Frontal cortex (tissue), 4 donors: ENCODE measurements around the gene GPR132. TPM values are rescaled to one million over a fixed set of nuclear protein-coding genes. Genes with fewer than 3 reads are reported as not detected.
"Not testable (repeated sequence)": the region's sequence is repeated elsewhere in the genome, so short reads cannot be mapped to it uniquely, and the experiment has no call there.

Source experiments
- DNase-seq, 2 donors: peaks; one replicate each; pipeline ENCODE4 v3.0.0; 2012; ENCODE audit warnings: low spot score in 2 of 2
- FAIRE-seq: peaks from 2 replicates; lab custom pipeline; 2012; peaks lifted over from hg19 to GRCh38; lab: Jason Lieb, UNC
- total RNA-seq: library from RNA; depleted of rRNA; stranded (reverse); fragments of >200 nt; gene quantifications from one replicate; pipeline ENCODE4 v1.2.3, GENCODE V29; 2014
- donor health status: control.
- donor health status: control.
- donor health status: control.

Gene GPR132
- total RNA-seq, 1 donor from 2014 or later = 1.2 TPM

DNA sequence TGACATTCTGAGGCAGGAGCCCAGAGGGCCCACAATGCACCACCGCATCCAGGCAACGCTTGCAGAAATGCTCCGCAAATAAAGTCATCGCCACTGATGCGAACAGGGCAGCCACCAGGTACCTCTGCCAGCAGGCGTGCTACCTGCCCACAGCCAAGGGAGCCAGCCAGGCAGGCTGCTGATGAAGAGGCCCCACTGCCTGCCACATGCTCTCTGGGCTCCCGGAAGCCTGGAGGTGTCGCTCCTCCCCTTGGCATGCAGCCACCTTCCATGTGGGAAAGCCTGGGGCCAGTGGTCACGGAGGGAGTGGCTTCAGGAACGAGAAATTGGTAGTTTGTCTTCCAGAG lies 14.7 kb downstream of the GPR132 start:
- FAIRE-seq (no peak), DNase-seq (peak in 1 of 2 donors; percentile 18)

DNA sequence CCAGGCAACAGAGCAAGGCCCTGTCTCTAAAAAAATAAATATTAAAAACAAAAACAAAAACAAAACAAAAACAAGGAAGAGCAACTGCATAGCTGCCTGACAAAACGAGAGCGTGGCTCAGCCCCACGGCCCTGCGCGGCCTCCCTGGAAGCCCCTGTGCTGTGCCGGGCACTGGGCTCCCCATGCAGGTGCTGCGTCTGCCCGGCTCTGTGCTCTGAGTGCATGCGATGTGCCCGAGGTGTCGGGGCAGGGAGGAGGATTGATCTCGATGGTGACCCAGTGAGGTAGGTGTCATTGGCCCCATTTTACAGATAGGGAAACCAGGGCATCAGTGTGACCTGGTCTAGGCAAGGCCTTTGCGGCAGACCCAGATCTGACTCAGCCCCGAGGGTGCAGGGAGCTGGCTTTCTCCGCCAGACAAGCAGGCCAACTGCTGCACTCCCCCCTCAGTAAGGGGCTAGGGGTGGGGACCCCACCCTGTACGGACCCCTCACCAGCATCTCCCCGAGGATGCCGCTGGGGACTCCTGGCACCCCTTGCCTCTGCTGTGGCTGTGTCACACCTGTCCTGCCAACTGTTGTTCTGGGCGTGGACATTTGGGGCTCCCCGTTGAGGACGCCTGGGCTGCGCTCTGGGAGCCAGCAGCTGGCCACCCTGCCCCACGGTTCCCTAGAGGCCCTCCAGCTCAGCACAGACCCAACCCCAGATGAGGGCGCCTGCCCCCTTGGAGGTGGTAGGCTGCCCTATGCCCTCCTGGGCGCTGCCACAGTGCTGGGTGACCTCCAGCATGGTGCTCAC lies 15.3 kb downstream of the GPR132 start:
- no peak for FAIRE-seq
- peak in 1 of 2 donors; percentile 12 for DNase-seq

DNA sequence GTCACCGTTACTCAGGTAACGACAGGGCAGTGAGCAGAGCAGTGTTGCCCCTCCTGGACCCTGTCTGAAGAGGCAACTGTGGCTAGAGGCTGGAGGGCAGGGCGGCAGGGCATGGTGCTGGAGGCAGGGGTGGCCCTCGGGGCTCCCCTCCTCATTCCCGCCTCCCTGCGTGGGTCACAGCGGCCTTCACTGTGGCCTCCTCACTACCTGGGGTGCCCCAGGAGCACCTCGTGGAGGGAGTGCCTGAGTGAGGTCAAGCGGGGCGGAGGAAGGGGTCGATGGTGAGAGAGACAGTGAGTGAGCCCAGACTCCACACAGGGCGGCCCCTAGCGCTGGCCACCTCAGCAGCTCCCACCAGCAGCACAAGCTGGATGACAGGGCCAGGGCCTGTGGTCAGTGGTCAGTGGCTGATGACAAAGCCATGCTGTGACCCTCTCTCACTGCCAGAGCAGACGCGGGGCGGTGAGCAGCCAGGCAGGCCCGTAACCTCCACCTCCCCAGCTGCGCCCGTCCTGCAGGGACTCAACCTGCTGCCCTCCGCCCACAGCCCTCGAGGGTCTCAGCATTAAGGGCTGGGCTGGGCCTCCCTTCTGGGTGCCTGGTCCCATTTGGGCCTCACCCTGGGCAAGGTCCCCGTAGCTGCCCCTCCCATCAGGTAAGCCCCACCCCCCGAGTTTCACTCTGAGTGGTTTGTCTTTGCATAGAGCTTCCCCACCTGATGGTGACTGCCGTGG lies 17.8 kb downstream of the GPR132 start:
- no peak for FAIRE-seq

DNA sequence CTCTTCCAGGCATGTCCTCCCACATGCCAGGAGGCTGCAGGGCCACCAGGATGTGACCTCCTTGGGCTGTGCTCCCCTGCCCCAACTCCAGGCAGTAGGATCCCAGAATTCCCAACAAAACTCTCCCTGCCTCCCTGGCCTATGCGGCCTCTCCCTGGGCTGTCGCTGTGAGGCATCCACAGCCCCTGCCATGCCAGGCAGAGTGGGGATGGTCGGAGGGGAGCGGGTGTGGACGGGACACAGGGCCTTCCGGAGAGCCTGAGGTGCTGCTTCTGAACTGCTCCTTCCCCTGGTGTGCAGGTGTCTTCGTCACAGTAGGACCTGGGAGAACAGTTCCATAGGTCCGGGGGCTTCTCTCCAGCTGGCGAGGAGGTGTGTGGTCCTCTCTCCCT lies 18.3 kb downstream of the GPR132 start:
- FAIRE-seq = no peak
- DNase-seq = peak in 1 of 2 donors; percentile 20

More for the DNA sequence above, 17.8 kb downstream of the GPR132 start:
- DNase-seq = peak in 1 of 2 donors; percentile 21

DNA sequence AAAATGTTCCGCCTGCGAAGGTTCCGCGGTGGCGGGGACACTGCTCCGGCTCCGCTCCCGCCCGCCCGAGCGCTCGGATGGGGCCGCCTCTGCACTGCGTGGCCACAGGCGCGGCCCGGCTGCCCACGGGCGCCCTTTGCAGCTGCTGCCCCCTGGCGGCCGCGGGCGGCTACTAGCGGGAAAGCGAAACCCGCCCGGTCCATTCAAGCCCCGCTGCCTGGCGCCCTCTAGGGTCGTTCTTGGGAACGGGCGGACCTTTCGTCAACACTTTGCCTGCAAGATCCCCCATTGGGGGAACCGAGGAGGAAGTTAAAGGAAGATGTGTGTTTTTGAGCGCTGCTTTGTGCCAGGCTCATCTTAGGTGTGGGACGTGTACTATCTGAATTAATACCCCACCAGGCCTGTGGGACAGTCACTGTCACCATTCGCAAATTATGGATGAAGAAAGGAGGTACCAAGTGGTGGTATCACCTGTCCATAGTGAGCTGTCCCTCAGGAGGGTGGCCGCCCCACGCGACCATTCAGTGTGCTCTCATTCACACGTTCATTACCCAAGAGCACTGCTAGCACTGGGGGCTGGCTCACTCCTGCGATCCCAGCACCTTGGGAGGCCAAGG lies 19.4 kb downstream of the GPR132 start:
- no peak for FAIRE-seq

DNA sequence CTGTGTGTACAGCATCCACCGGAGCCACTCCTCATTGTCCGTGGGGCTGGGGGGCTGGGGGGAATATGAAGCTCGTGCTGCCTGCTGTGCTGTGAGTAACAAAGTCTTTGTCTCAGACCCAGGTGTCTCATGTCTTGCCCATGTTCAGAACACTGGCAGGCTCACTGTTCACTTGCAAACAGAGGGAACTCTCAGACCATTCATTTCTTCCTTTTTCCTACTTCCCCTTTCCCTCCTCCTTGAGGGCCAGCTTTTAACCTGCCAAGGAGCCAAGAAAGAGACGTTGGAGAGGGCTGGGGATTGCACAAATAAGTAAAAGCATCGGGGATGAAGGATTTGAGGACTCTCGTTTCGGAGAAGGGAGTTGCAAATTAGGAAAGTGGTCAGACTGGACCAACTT lies 21.6 kb downstream of the GPR132 start:
- DNase-seq = no peak
- FAIRE-seq = no peak

More for the DNA sequence above, 19.4 kb downstream of the GPR132 start:
- DNase-seq = peak; percentile 84 to 93

DNA sequence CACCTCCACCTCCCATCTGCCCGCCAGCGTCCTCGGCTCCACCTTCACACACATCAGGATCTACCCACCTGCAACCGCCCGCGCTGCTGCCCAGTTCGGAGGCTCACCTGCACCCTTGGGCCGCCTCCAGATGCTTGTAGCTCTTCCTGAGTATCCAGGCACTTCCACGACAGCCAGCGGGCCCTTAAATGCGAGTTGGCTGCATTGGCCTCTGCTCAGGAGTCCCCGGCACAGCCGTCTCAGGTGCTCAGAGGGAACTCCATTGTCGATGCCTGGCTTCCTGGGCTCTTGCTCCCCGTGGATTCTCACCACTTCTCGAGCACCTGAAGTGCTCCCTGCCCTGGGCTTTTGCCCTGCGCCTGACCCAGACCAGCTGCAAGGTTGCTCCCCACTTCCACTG lies 22.4 kb downstream of the GPR132 start:
- DNase-seq (no peak), FAIRE-seq (no peak)

DNA sequence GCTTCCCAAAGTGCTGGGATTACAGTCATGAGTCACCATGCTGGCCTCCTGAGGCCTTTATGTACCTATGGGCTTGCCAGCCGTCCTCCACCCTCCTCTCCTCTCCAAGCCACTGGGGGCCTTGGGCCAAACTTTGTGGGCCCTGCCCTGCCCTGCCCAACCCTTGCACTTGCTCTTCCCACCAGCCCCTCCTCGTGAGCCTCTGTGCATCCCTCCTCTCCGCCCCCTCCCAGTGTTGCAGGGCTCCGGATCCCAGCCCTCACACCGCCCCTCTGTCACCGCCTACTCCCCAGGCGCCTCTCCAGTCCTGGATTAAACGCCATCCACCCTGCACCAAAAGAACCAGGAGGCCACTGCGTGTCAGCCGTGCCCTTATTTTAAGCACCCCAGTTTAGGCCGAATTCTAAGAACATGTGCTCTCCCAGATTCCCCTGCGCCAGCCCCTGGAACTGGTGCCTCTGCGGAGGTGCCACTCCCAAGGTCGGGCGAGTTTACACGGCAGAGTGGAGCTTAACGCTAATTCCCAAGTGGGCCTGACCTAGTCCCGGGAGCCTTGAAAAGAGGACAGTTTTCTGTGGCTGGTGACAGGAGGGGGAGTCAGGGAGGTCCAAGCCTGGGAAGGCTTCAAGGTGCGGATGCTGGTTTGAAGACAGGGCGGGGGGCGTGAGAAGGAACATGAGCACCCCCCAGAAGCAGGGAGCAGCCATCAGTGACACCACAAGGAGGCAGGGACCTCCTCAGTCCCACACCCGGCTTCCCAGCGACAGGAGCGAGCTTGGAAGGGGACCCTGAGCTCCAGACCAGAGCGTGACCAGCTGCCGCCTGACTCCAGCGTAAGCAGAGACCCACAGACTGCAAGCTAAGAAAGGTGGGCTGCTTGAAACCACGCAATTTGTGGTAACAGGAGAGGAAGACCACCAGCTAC lies 23.1 kb downstream of the GPR132 start:
- FAIRE-seq (no peak), DNase-seq (no peak)

DNA sequence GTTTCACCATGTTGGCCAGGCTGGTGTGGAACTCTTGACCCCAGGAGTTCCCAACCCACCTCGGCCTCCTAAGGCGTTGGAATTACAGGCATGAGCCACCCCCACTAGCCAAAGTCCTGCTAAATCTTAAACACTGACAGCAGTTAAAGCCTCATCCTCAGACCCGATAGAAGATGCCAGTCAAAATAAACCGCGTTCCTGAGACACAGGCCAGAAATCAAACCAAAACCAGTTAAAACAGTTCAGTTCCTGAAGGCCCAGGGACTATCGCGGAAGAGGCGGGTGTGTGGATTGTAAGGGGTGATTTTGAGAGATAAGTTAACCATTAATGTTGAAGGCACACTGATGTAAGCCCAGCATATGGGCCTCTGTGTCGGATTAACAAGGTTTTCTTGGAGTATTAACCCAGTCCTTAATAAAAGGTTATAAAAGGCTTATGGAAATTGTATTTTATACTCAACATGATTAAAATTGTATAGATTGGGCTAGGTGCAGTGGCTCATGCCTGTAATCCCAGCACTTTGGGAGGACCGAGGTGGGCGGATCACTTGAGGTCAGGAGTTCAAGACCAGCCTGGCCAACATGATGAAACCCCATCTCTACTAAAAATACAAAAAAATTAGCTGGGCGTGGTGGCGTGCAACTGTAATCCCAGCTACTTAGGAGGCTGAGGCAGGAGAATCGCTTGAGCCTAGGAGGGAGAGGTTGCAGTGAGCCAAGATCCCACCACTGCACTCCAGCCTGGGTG lies 25.6 kb downstream of the GPR132 start:
- FAIRE-seq (no peak), DNase-seq (no peak)

DNA sequence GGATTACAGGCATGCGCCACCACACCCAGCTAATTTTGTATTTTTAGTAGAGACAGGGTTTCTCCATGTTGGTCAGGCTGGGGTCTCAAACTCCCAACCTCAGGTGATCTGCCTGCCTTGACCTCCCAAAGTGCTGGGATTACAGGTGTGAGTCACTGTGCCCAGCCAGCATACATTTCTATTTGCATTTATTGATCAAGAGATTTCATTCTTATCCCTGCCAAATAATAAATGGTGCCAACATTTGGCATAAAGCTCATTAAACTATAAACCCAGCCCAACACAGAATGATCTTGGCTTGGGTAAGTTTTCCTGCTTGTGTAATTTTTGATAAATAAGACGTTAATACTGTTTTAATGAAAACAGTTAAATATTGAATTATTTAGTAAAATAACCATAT lies 29.6 kb downstream of the GPR132 start:
- not testable (repeated sequence) for DNase-seq, FAIRE-seq

DNA sequence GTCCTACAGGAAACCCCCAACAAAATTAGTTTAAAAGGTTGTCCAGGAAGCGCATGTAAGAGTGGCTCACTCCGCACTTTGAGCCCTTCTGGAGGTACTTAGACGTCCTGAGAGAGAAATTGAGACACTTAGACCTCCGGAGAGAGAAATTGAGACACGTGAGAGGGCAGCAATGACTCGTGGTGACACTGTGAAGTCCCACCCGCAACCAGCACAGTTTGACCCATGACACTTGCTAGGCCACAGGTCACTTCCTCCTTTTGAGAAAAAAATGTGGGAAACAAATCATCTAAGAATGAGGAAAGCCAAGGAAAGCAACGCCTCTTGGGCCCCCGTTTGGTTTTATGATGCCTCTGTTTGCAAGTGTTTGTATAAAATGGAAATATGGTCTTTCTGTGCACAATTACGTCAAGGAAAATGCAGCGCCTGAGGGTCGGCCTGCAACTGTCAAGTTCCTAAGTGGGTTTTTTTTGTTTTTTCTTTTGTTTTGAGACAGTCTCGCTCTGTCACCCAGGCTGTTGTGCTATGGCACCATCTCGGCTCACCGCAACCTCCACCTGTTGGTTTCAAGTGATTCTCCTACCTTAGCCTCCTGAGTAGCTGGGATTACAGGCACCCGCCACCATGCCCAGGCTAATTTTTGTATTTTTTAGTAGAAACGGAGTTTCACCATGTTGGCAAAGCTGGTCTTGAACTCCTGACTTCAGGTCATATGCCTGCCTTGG lies 30.8 kb downstream of the GPR132 start:
- DNase-seq (no peak), FAIRE-seq (no peak)

DNA sequence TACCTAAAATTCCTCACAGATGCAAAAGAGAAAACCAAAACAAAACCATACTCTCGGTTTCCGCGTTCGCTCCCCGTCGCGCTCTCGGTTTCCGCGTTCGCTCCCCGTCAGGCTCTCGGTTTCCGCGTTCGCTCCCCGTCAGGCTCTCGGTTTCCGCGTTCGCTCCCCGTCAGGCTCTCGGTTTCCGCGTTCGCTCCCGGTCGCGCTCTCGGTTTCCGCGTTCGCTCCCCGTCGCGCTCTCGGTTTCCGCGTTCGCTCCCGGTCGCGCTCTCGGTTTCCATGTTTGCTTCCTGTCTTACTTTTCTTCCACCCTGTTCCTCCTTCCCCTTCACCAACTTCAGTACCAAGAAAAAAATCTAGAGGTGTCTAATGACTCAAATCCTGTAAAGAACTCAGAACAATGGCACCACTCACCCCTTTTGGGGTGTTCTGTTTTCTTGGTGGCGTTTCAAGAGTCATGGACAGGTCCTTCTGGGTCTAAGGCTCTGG lies 31.8 kb downstream of the GPR132 start:
- FAIRE-seq, DNase-seq: not testable (repeated sequence)

DNA sequence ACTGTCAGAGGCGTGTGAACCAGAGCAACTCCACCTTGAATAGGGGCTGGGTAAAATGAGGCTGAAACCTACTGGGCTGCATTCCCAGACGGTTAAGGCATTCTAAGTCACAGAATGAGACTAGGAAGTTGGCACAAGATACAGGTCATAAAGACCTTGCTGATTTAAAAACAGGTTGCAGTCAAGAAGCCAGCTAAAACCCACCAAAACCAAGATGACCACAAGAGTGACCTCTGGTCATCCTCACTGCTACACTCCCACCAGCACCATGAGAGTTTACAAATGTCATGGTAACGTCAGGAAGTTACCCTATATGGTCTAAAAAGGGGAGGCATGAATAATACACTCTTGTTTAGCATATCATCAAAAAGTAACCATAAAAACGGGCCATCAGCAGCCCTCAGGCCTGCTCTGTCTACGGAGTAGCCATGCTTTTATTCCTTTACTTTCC lies 32.8 kb downstream of the GPR132 start:
- not testable (repeated sequence) for FAIRE-seq, DNase-seq

DNA sequence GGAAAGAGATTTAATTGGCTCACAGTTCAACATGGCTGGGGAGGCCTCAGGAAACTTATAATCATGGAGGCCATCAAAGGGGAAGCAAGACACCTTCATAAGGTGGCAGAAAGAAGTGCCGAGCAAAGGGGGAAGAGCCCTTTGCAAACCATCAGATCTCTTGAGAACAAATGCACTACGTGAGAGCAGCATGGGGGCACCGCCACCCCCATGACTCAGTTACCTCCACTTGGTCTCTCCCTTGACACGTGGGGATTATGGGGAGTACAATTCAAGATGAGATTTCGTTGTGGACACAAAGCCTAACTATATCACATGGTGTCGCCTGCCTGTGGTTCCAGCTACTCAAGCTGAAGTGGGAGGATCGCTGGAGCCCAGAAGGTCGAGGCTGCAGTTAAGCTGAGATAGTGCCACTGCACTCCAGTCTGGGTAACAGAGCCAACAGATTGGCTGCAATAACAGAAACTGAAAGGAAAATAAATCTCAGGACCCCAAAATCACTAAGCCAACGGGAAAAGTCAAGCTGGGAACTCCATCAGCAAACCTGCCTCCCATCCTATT lies 34.3 kb downstream of the GPR132 start:
- DNase-seq = no peak
- FAIRE-seq = no peak

DNA sequence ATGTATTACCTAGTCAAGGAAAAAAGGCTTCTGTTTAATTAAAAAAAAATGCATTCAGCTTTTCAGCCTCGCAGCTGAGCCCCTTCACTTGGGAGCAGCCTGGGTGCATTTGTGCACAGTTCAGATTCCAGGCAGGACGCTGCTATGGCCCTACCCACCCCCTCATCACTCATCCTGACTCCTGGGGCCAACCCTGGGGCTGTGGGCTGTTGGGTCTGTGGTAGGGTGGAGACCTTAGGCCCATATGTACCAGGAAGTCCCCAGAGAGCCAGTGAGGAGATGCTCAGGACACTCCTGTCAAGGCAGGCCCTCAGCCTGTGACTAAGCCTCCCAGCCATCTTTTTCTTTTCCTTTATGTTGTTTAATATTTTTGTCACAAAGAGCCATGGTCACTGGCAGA lies 35.0 kb downstream of the GPR132 start:
- DNase-seq (no peak), FAIRE-seq (no peak)

DNA sequence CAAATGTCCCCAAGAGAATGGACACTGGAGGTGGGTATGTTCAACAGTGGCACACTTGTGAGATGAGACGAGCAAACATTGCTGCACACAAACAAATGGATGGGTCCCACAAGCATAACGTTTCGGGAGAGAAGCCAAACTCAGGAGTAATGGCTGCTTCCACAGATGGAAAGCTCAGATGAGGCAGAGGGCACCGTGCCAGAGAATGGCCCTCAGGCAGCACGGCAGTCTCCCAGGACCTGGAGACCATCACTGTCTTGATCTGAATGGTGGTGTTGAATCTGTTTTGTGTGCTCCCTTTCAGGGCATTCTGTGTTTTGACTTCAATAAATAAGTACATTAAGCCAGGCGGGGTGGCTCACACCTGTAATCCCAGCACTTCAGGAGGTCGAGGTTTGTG lies 35.8 kb downstream of the GPR132 start:
- no peak for DNase-seq
- no peak for FAIRE-seq

DNA sequence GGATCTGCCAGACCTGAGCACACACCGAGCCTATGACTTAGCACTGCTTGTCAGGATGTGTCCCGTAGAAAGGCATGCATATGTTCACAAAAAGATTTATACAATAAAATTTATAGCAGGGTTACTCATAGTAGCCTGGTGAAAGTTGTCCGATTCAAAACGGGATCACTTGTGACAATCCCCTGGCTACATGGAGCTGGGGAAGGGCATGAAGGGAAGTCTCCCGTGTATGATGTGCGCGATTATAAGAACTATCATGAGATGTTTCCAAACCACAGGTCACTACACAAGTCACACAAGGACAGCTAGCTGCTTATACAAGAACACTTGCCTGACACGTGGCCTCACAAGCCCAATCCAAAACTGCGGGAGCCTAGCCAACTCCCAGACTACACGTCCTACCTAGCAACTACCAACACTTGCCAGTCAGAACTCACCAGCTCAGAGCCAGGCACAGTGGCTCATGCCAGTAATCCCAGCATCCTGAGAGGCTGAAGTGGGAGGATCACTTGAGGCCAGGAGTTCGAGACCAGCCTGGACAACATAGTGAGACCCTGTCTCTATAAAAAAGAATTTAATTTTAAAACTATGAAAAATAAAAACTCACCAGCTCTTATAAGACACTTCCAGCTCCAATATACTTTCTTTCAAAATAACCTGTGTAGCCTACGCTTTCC lies 36.8 kb downstream of the GPR132 start:
- FAIRE-seq (no peak), DNase-seq (no peak)
